Panc1 (cell line): ENCODE results near the gene DENND1C. TPM values are rescaled to one million over a fixed set of nuclear protein-coding genes. Genes with fewer than 3 reads are reported as not detected.

Experiments
- ATAC-seq: fragments of 200-7000 bp; cut with Tn5 transposase; 2 replicates; pipeline ENCODE4 v1.9.1; 2020; ENCODE audit warnings: mild to moderate bottlenecking, moderate library complexity
- BruUV-seq: library from RNA; stranded (reverse); fragments of 400-500 nt; replicated peaks from 2 replicates; lab custom pipeline; 2021; lab: Mats Ljungman, UMichigan
- CTCF ChIA-PET: fragments of 300-600 bp; sonication (Branson Sonifier 250); formaldehyde crosslinking; loops from one replicate; lab custom pipeline; 2022; ENCODE audit warnings: antibody characterized with exemption; lab: Charles Lee
- POLR2A ChIA-PET: fragments of 300-600 bp; sonication (Branson Sonifier 250); formaldehyde crosslinking; loops from one replicate; lab custom pipeline; 2022; ENCODE audit warnings: antibody characterized with exemption; lab: Charles Lee
- DNase-seq: peaks from one replicate; pipeline ENCODE4 v3.0.0-alpha.2; 2010; ENCODE audit warnings: low read depth, low spot score
- H3K27ac ChIP-seq: 2 replicates; pipeline ENCODE4 v1.5.1; 2011; ENCODE audit warnings: mild to moderate bottlenecking, low read length, inconsistent platforms
- H3K27me3 ChIP-seq: fragments of 200-500 bp; sonication (Bioruptor generic); 2 replicates; pipeline ENCODE4 v1.6.0; 2014; ENCODE audit warnings: low read length, inconsistent platforms; ENCODE audit not compliant: control insufficient read depth, insufficient read depth
- H3K36me3 ChIP-seq: fragments of 200-500 bp; sonication (Bioruptor generic); 2 replicates; pipeline ENCODE4 v1.5.1; 2014; ENCODE audit warnings: inconsistent platforms, mild to moderate bottlenecking, low read length, moderate library complexity; ENCODE audit not compliant: control insufficient read depth, insufficient read depth
- H3K4me1 ChIP-seq: 2 replicates; pipeline ENCODE4 v1.5.1; 2011; ENCODE audit warnings: inconsistent platforms, mild to moderate bottlenecking, low read length, moderate library complexity; ENCODE audit not compliant: control insufficient read depth, insufficient read depth
- H3K4me3 ChIP-seq, 2 experiments: 2 replicates each; pipeline ENCODE4 v1.5.1; 2011 to 2012; ENCODE audit warnings: low read depth in 2 of 2, low read length in 2 of 2, mild to moderate bottlenecking in 2 of 2, inconsistent platforms in 1 of 2, moderate library complexity in 1 of 2
- H3K9me3 ChIP-seq: fragments of 200-500 bp; sonication (Bioruptor generic); 2 replicates; pipeline ENCODE4 v1.5.1; 2014; ENCODE audit warnings: low read depth, mild to moderate bottlenecking, inconsistent platforms, low read length, moderate library complexity; ENCODE audit not compliant: control insufficient read depth, insufficient read depth
- CTCF ChIP-seq: fragments of 450-650 bp; IDR thresholded peaks from 2 replicates; pipeline ENCODE4 v1.5.1; 2017; ENCODE audit warnings: mild to moderate bottlenecking
- POLR2AphosphoS5 ChIP-seq: IDR thresholded peaks from 2 replicates; pipeline ENCODE4 v1.6.1; 2012; ENCODE audit warnings: mild to moderate bottlenecking, low read depth, low read length, moderate library complexity
- REST ChIP-seq, 2 experiments: IDR thresholded peaks; 2 replicates each; pipeline ENCODE4 v1.6.1; 2011 to 2012; ENCODE audit warnings: low read depth in 2 of 2, control low read depth in 1 of 2, low read length in 1 of 2, mild to moderate bottlenecking in 1 of 2, moderate library complexity in 1 of 2; ENCODE audit not compliant: insufficient read depth in 1 of 2
- SIN3A ChIP-seq: IDR thresholded peaks from 2 replicates; pipeline ENCODE4 v1.6.1; 2012; ENCODE audit warnings: low read depth, mild to moderate bottlenecking, low read length, moderate library complexity, borderline replicate concordance; ENCODE audit not compliant: insufficient read depth
- TCF7L2 ChIP-seq: IDR thresholded peaks from 2 replicates; pipeline ENCODE4 v1.6.1; 2011; ENCODE audit warnings: mild to moderate bottlenecking, low read depth, low read length, inconsistent platforms
- in situ Hi-C: cut with HindIII; loops from 2 replicates; pipeline ENCODE4 v1.10.0; 2016; ENCODE audit warnings: low sequenced_read_pairs, low pct_unique_long_range_greater_than_20kb
- intact Hi-C: fragments of 100-400 bp; cut with micrococcal nuclease; formaldehyde crosslinking; loops from one replicate; pipeline ENCODE4 v1.10.0; 2022; ENCODE audit not compliant: unreplicated experiment
- total RNA-seq: library from RNA; stranded (reverse); gene quantifications from one replicate; pipeline ENCODE4 v1.2.1, GENCODE V29; 2021; ENCODE audit not compliant: unreplicated experiment

DENND1C gene
- total RNA-seq, 1 experiment from 2014 or later, result 0.39 TPM

DNA sequence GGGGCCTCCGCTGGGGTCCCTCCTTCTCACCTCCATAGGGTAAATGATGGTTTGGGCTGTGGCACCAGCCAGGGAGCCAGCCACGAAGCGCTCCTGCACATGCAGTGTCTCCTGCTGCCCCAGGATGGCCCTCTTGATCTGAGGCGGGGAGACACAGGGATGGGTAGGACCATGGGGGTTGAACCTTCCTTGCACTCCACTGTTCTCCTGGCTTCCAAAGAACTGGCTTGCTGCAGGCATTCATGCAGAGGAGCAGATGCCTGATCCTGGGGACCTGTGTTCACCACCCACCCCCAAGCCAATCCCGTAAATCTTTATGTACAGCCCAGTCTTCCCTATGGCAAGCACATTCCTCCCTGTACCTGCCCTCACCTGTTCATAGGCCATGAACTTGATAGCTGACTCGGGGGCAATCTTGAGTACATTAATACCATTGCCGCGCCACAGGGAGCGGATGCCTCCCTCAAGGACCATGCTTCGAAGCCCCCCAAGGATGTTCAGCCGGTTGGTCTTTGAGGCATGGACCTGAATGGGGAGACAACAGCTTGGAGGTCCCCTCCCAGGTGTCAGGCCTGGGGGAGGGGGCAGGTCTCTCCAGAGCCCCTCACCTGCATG, 27.5 kb downstream of the DENND1C start:
- ATAC-seq (no peak), DNase-seq (no peak)
- Histone ChIP-seq H3K9me3 (no peaks in the 10 kb centered on the region), H3K27ac (no peak overlapping the region), H3K36me3 (peaks cover 4% of the 10 kb centered on the region; the same call in 1 of the 2 replicates), H3K4me3 (no peak overlapping the region), H3K27me3 (no peaks in the 10 kb centered on the region), H3K4me1 (no peaks in the 10 kb centered on the region)
- ChIA-PET POLR2A (no interaction called here), CTCF (no interaction called here)
- no TSS peak for BruUV-seq
- TF ChIP-seq CTCF, result no peak
- TF ChIP-seq TCF7L2, result no peak
- TF ChIP-seq REST (IDR thresholded peaks at IDR 0.05; ENCODE audit: insufficient read depth in 1 of 2, low read depth in 2 of 2, low read length in 1 of 2), result no peak
- TF ChIP-seq SIN3A, result no peak
- intact Hi-C loops (no loop called here), in situ Hi-C loops (no loop called here)

DNA sequence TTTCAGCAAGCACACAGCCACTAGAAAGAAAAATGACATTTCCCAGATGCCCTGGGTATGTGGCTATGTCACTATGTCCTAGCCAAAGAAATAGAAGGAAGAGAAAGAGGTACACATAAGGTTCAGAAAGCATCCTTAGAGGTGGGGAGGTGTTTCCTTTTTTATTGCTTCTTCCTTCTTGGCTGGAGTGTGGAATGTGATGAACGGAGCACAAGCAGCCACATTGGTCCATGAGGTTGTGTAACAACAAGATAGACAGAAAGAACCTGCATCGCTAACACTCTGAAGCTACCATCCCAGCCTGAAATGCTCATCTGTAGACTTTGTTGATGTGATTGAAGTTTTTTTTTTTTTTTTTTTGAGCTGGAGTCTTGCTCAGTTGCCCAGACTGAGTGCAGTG, 28.7 kb downstream of the DENND1C start:
- no peaks in the 10 kb centered on the region for H3K9me3 ChIP-seq
- ChIA-PET CTCF (no interaction called here), POLR2A (no interaction called here)
- H3K4me3 ChIP-seq, result no peak overlapping the region
- ATAC-seq, result no peak
- no peak for DNase-seq
- H3K27me3 ChIP-seq, result no peaks in the 10 kb centered on the region
- H3K27ac ChIP-seq, result no peak overlapping the region
- no TSS peak for BruUV-seq
- TF ChIP-seq TCF7L2 (no peak), REST (IDR thresholded peaks at IDR 0.05; ENCODE audit: insufficient read depth in 1 of 2, low read depth in 2 of 2, low read length in 1 of 2) (no peak), CTCF (no peak), SIN3A (no peak), POLR2AphosphoS5 (no peak)
- no peaks in the 10 kb centered on the region for H3K4me1 ChIP-seq
- in situ Hi-C loops, result no loop called here
- H3K36me3 ChIP-seq, result no peaks in the 10 kb centered on the region
- intact Hi-C loops, result no loop called here
